HTR-8/SVneo (cell line): Measurements from ENCODE around the gene LIMS2.

Source experiments
- DNase-seq: peaks from one replicate; pipeline ENCODE4 v3.0.0; 2011; ENCODE audit warnings: low spot score, mixed read lengths; ENCODE audit not compliant: insufficient read length
- FAIRE-seq: peaks from 2 replicates; lab custom pipeline; 2011; peaks lifted over from hg19 to GRCh38; lab: Jason Lieb, UNC

Gene LIMS2

GRCh38 chr2:127701651-127702394, 26.5 kb upstream of the LIMS2 start:
- no peak for FAIRE-seq
- peak; percentile 54 for DNase-seq

GRCh38 chr2:127701193-127701650, 25.9 kb upstream of the LIMS2 start, which contains the start of gene SFT2D3:
Gene SFT2D3, plus strand, starts transcription at chr2:127701497. Its CDS starts 32 bp downstream, at chr2:127701529.
- peak; percentile 65 for FAIRE-seq
- peak; percentile 95 for DNase-seq

GRCh38 chr2:127700527-127701192, 25.3 kb upstream of the LIMS2 start:
- DNase-seq (peak; percentile 10), FAIRE-seq (peak; percentile 40)

- FAIRE-seq = no peak
- no peak for DNase-seq
Measured at GRCh38 chr2:127698553-127699355, 23.4 kb upstream of the LIMS2 start.

GRCh38 chr2:127697482-127698180, 22.3 kb upstream of the LIMS2 start:
- DNase-seq = no peak
- no peak for FAIRE-seq

- FAIRE-seq = no peak
- DNase-seq = no peak
Measured at GRCh38 chr2:127695491-127696472, 20.5 kb upstream of the LIMS2 start.

GRCh38 chr2:127694986-127695385, 19.7 kb upstream of the LIMS2 start:
- no peak for FAIRE-seq
- no peak for DNase-seq

- no peak for FAIRE-seq
- DNase-seq = no peak
Measured at GRCh38 chr2:127690696-127691095, 15.4 kb upstream of the LIMS2 start.

GRCh38 chr2:127688405-127688804, 13.1 kb upstream of the LIMS2 start:
- no peak for FAIRE-seq
- no peak for DNase-seq

- FAIRE-seq = no peak
- DNase-seq = no peak
Measured at GRCh38 chr2:127685410-127686080, 10.2 kb upstream of the LIMS2 start.

GRCh38 chr2:127683757-127684156, 8.4 kb upstream of the LIMS2 start:
- DNase-seq (no peak), FAIRE-seq (peak; percentile 23)

GRCh38 chr2:127683056-127683455, 7.7 kb upstream of the LIMS2 start:
- DNase-seq (no peak), FAIRE-seq (no peak)

GRCh38 chr2:127681976-127682857, 6.9 kb upstream of the LIMS2 start:
- FAIRE-seq (no peak), DNase-seq (no peak)

- FAIRE-seq (no peak), DNase-seq (no peak)
Measured at GRCh38 chr2:127681288-127681804, 6.0 kb upstream of the LIMS2 start.

GRCh38 chr2:127680706-127681287, 5.5 kb upstream of the LIMS2 start:
- no peak for FAIRE-seq

GRCh38 chr2:127679680-127680361, 4.5 kb upstream of the LIMS2 start:
- FAIRE-seq (no peak), DNase-seq (no peak)

More at GRCh38 chr2:127680706-127681287, 5.5 kb upstream of the LIMS2 start:
- no peak for DNase-seq
